ENCODE measurements around the gene CLRN1.

- TF ChIP-seq, protein P1, sequence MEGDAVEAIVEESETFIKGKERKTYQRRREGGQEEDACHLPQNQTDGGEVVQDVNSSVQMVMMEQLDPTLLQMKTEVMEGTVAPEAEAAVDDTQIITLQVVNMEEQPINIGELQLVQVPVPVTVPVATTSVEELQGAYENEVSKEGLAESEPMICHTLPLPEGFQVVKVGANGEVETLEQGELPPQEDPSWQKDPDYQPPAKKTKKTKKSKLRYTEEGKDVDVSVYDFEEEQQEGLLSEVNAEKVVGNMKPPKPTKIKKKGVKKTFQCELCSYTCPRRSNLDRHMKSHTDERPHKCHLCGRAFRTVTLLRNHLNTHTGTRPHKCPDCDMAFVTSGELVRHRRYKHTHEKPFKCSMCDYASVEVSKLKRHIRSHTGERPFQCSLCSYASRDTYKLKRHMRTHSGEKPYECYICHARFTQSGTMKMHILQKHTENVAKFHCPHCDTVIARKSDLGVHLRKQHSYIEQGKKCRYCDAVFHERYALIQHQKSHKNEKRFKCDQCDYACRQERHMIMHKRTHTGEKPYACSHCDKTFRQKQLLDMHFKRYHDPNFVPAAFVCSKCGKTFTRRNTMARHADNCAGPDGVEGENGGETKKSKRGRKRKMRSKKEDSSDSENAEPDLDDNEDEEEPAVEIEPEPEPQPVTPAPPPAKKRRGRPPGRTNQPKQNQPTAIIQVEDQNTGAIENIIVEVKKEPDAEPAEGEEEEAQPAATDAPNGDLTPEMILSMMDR (IDR thresholded peaks at IDR 0.05) = no peak
- TF ChIP-seq POLR2A (IDR thresholded peaks at IDR 0.05) (no peak), EP300 (IDR thresholded peaks at IDR 0.05) (no peak), POLR2AphosphoS5 (IDR thresholded peaks at IDR 0.05) (no peak)
Measured at GRCh38 chr3:151016478-151016795, 43.9 kb upstream of the CLRN1 start.
